ENCODE data around the gene STK38L.

Gene STK38L

DNA sequence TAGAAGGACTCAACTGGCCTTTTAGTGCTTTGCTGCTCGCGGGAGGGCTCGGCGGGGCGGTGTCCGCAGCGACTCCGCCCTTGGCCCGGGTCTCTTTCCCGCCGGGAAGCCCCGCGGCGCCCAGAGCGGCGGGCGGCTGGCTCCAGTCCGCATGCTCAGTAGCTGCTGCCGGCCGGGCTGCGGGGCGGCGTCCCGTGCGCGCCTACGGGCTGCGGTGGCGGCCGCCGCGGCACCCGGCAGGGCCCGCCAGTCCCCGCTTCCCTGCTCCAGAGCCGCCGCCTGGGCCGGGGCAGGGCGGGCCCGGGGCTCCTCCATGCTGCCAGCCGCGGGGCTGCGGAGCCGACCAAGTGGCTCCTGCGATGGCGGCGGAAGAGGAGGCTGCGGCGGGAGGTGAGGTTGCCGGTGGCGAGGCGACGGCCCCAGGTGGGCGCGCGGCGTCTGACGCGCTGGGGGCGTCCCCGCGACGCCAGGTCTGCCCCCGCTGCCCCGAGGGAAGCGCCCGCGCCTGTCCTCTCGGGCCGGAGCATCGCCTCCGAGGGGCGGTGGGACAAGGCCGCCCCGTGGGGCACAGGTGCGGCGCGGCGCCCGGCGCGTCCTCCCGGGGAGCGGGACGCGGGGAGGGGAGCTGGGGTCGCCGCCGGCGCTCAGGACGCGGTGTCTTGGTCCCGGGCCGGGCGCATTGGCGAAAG, 88.8 kb downstream of the STK38L start, which contains the start of gene BMAL2:
BMAL2 (plus strand) TSS at position 123 of the 689 bp plus-strand sequence; CDS start at position 360, 237 bp downstream.
- DNase-seq (ENCODE audit: low read depth, low spot score) = peak; percentile 65
- in situ Hi-C loops (cut with HindIII; ENCODE audit: low sequenced_read_pairs) = no loop called here
- no peak for TF ChIP-seq CTCF (IDR thresholded peaks at IDR 0.05; ENCODE audit: low read depth, low read length)
- H3K4me3 ChIP-seq (ENCODE audit: low read depth, low read length) = peak within 1 kb of the TSS; percentile 66

GRCh38 chr12:27333403-27334009, 89.4 kb downstream of the STK38L start:
- DNase-seq (ENCODE audit: low read depth, low spot score) = no peak
- in situ Hi-C loops (cut with HindIII; ENCODE audit: low sequenced_read_pairs) = no loop called here

GRCh38 chr12:27334042-27334720, 90.1 kb downstream of the STK38L start:
- DNase-seq (ENCODE audit: low read depth, low spot score) = no peak
- in situ Hi-C loops (cut with HindIII; ENCODE audit: low sequenced_read_pairs) = no loop called here
- H3K4me3 ChIP-seq (ENCODE audit: low read depth, low read length) = peak overlapping the region; percentile 66

More at GRCh38 chr12:27333403-27334009, 89.4 kb downstream of the STK38L start:
- no peak for TF ChIP-seq CTCF (IDR thresholded peaks at IDR 0.05; ENCODE audit: low read depth, low read length)
- peak overlapping the region; percentile 66 for H3K4me3 ChIP-seq (ENCODE audit: low read depth, low read length)

DNA sequence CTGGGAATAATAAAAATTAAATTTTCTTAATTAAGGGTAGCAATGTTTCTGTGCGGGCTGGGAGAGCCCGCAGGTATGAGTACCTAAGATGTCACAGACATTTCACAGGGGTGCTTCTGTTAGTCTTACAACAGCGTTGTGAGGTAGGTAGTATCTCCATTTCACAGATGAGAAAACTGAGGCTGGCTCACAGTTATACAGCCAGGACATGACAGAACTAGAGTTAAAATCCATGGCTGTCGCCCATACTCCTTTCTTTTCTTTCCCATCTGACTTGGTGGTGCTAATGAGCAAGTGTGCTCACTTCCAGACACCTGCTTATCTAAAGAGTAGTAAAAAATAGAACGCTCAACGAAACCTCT, 90.6 kb downstream of the STK38L start:
- in situ Hi-C loops (cut with HindIII; ENCODE audit: low sequenced_read_pairs) = no loop called here
- no peak for TF ChIP-seq CTCF (IDR thresholded peaks at IDR 0.05; ENCODE audit: low read depth, low read length)
- no peak overlapping the region for H3K4me3 ChIP-seq (ENCODE audit: low read depth, low read length)
- DNase-seq (ENCODE audit: low read depth, low spot score) = no peak

More at GRCh38 chr12:27334042-27334720, 90.1 kb downstream of the STK38L start:
- no peak for TF ChIP-seq CTCF (IDR thresholded peaks at IDR 0.05; ENCODE audit: low read depth, low read length)

DNA sequence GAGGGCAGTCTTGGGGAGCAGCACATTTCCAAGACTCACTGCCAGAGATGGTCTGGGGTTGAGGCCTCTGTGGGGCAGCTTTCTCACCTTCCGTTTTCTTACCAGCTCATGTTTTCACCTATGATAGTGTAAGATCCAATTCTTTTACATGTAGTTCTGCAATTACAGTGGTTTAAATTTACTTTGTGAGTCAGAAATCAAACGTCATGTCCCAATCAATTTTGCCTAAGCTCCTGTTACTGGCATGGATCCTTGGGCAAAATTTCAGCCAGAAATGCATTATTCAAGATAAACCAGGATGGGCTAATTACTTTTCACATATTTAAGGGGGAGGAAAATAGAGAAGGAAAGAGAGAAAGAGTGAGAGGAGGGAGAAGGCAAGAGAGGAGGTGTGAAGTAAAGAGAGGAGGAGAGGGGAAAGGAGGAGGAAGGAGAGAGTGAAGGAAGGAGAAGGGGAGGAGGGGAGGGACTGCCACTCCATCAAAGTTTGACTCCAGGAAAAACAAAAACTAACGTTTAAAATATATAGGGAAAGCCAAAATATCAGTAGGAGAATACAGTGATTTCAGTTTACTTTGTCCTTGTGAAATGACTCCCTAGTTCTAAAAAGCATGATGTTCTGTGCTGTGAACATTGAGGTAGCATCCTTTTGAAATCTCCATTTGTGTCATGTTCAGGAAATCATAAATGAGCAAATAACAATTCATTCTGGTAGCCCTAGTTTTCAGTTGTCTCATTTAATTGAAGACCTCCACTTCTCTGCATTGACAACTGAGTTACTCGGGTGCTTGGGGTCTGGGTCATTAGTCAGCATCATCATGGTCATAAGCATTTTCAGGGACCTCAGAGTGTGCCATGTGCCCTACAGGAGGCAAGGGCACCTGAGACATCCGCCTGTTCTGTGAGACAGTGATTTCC, 91.5 kb downstream of the STK38L start:
- in situ Hi-C loops (cut with HindIII; ENCODE audit: low sequenced_read_pairs) = no loop called here
- TF ChIP-seq CTCF (IDR thresholded peaks at IDR 0.05; ENCODE audit: low read depth, low read length) = no peak
- no peak overlapping the region for H3K4me3 ChIP-seq (ENCODE audit: low read depth, low read length)
- no peak for DNase-seq (ENCODE audit: low read depth, low spot score)

- H3K4me3 ChIP-seq (ENCODE audit: low read depth, low read length) = no peak overlapping the region
- no peak for DNase-seq (ENCODE audit: low read depth, low spot score)
- no peak for TF ChIP-seq CTCF (IDR thresholded peaks at IDR 0.05; ENCODE audit: low read depth, low read length)
- in situ Hi-C loops (cut with HindIII; ENCODE audit: low sequenced_read_pairs) = no loop called here
These were observed 92.2 kb downstream of the STK38L start for GRCh38 chr12:27336282-27336653.
